Activated B cell treated with CpG ODN at 0.5 μM for 24 hours (primary cell): ENCODE results near the gene SYMPK. TPM values are rescaled to one million over a fixed set of nuclear protein-coding genes. Genes with fewer than 3 reads are reported as not detected.

Experiments used
- ATAC-seq: fragments of 200-7000 bp; cut with Tn5 transposase; one replicate; pipeline ENCODE4 v1.10.0; 2021; ENCODE audit warnings: low read depth, mild to moderate bottlenecking, moderate library complexity
- CTCF ChIA-PET: fragments of 350-600 bp; sonication (Branson Sonifier 250); formaldehyde crosslinking; loops from one replicate; lab custom pipeline; 2021; ENCODE audit warnings: antibody characterized with exemption; lab: Charles Lee
- POLR2A ChIA-PET: fragments of 350-600 bp; sonication (Branson Sonifier 250); formaldehyde crosslinking; loops from one replicate; lab custom pipeline; 2021; ENCODE audit warnings: antibody characterized with exemption; lab: Charles Lee
- DNase-seq: peaks from one replicate; pipeline ENCODE4 v3.0.0; 2022
- H3K27ac Mint-ChIP-seq: one replicate; pipeline ENCODE4 v1.8.0; 2020; ENCODE audit warnings: mixed read lengths
- H3K27me3 Mint-ChIP-seq: one replicate; pipeline ENCODE4 v1.8.0; 2021; ENCODE audit warnings: mixed read lengths
- H3K36me3 Mint-ChIP-seq: one replicate; pipeline ENCODE4 v1.8.0; 2021; ENCODE audit warnings: low read depth, mixed read lengths
- H3K4me1 Mint-ChIP-seq: one replicate; pipeline ENCODE4 v1.8.0; 2021; ENCODE audit warnings: mixed read lengths
- H3K4me3 Mint-ChIP-seq: one replicate; pipeline ENCODE4 v1.8.0; 2020; ENCODE audit warnings: mild to moderate bottlenecking, mixed read lengths
- H3K9me3 Mint-ChIP-seq: one replicate; pipeline ENCODE4 v1.8.0; 2020; ENCODE audit warnings: mixed read lengths
- CTCF ChIP-seq: fragments of 200-600 bp; IDR thresholded peaks from one replicate; pipeline ENCODE4 v1.8.0; 2022; ENCODE audit warnings: antibody characterized with exemption, mild to moderate bottlenecking
- intact Hi-C: fragments of 100-400 bp; cut with micrococcal nuclease; formaldehyde crosslinking; loops from one replicate; pipeline ENCODE4 v1.15.1; 2024
- total RNA-seq: library from RNA; stranded (reverse); gene quantifications from 2 replicates; pipeline ENCODE4 v1.2.3, GENCODE V29; 2022

SYMPK gene
- total RNA-seq, 1 donor from 2014 or later, result 150 TPM

DNA sequence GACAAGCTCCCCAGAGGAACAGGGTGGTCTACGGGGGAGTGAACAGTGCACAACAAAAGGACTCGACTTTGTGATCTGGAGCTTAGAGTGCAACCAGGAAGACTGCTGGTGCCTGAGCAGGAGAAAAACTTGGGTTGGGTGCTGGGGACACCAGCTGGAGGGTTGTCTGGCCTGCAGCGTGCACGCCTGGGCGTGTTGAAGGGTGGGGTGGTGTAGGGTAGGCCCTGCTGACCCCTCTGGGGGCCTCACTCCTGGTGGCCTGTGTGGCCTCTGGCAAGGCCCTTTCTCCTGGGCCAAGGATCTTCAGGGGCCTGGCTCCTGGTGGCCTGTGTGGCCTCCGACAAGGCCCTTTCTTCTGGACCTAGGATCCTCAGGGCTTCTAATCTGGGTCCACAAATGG lies 43.2 kb downstream of the SYMPK start:
- CTCF ChIA-PET, result no interaction called here
- ATAC-seq (no peak), DNase-seq (no peak)
- TF ChIP-seq CTCF, result no peak
- no peaks in the 10 kb centered on the region for H3K9me3 Mint-ChIP-seq
- H3K27ac Mint-ChIP-seq, result no peak overlapping the region
- intact Hi-C loops, result loop anchor here (5.0 kb wide), 2 partner anchors 368 to 448 kb away; no protein-coding TSS in a partner anchor
- peaks cover 51% of the 10 kb centered on the region for H3K36me3 Mint-ChIP-seq
- POLR2A ChIA-PET, result interaction anchor here (0.6 kb wide), 1 partner anchor 646 kb away, joined by 8 read pairs; no protein-coding TSS in a partner anchor
- peaks cover 9% of the 10 kb centered on the region for H3K4me1 Mint-ChIP-seq
- no peaks in the 10 kb centered on the region for H3K27me3 Mint-ChIP-seq
- H3K4me3 Mint-ChIP-seq, result no peak overlapping the region

DNA sequence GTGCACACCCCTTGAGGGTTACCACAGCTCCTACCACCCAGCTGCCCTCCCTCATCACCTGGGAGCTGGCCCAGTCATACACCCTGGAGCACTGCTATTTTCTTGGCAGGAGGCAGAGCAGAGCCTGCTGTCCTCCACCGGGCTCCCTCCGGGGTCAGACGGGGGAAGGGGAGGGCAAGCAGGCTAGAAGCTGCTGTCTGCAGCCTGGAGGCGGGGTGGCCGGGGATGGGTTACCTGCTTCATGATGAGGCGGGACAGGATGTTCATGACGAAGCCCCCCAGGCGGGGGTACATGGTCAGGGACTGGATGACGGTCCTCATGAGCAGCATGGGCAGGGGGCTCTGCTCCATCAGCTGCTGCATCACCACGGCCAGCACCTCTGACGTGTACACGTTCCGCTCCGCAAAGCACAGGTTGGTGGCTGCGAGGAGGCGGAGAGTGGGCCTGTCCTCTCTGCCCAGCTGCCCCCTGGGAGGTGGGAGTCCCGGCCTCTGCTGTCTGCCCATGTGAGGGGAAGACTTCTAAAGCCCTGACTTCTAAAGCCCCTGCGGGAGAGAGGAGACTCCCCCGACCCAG lies 45.1 kb downstream of the SYMPK start:
- intact Hi-C loops, result loop anchor here (1.0 to 5.0 kb wide), 7 partner anchors 44 to 449 kb away; no protein-coding TSS in a partner anchor
- no peak overlapping the region for H3K27ac Mint-ChIP-seq
- ATAC-seq, result no peak
- DNase-seq, result no peak
- no peaks in the 10 kb centered on the region for H3K27me3 Mint-ChIP-seq
- peaks cover 9% of the 10 kb centered on the region for H3K4me1 Mint-ChIP-seq
- no peak for TF ChIP-seq CTCF
- no peaks in the 10 kb centered on the region for H3K9me3 Mint-ChIP-seq
- ChIA-PET CTCF (interaction anchor here (1.2 to 2.2 kb wide), 4 partner anchors 18 to 67 kb away, joined by 3 to 9 read pairs (median 4); no protein-coding TSS in a partner anchor), POLR2A (interaction anchor here (1.9 kb wide), 1 partner anchor 68 kb away, joined by 7 read pairs; the partner anchor contains the start of gene IRF2BP1)
- H3K4me3 Mint-ChIP-seq, result no peak overlapping the region
- H3K36me3 Mint-ChIP-seq, result peaks cover 33% of the 10 kb centered on the region

GRCh38 chr19:45817010-45817724 lies 45.8 kb downstream of the SYMPK start:
- CTCF ChIA-PET, result interaction anchor here (0.6 to 2.2 kb wide), 9 partner anchors 11 to 85 kb away, joined by 3 to 9 read pairs (median 4); partner anchors contain the start of gene MYPOP
- Mint-ChIP-seq H3K4me1 (peaks cover 9% of the 10 kb centered on the region), H3K27ac (peak overlapping the region; percentile 68), H3K36me3 (peaks cover 27% of the 10 kb centered on the region), H3K4me3 (no peak overlapping the region), H3K27me3 (no peaks in the 10 kb centered on the region), H3K9me3 (no peaks in the 10 kb centered on the region)
- POLR2A ChIA-PET, result interaction anchor here (0.5 to 1.9 kb wide), 6 partner anchors 30 to 815 kb away, joined by 3 to 7 read pairs (median 3); partner anchors contain the start of genes IRF2BP1 and MYPOP
- peak; percentile 65 for TF ChIP-seq CTCF
- peak; percentile 100 for ATAC-seq
- DNase-seq, result peak; percentile 94
- intact Hi-C loops, result loop anchor here (1.0 to 5.0 kb wide), 7 partner anchors 45 to 450 kb away; no protein-coding TSS in a partner anchor

DNA sequence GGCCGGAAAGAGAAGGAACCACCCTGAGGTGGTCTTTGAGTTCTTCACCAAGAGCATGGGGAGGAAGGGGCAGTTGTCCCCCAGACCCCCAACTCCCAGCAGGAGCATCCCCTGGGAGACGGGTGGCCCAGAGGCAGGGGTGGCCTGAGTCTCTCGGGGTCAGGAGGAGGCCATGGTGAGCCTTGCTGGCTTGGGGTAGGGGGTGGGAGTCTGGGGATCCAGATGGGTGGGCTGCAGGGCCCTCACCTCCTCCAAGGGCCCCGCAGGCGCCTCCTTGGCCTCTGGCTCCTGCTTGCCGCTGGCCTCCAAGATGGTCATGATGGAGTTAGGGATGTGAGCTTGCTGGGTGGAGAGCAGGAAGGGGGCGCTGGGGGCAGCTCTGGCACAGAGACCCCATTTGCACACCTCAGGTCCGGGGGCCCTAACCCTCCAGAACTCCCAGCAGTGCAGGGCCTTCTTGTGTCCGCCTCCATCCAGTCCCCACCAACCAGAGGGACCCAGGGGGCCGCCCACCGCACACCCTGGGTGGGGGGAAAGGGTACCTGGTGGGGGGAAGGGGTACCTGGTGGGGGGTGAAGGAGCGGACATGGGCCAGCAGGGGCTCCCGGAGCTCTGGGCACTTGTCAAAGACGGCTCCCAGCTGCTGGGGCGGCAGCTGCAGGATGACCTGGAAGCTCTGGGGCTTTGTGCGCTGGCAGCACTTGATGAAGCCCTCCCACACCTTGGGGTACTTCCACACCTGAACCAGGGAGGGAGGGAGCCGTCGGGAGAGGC lies 46.5 kb downstream of the SYMPK start:
- intact Hi-C loops, result loop anchor here (1.0 to 5.0 kb wide), 7 partner anchors 46 to 451 kb away; no protein-coding TSS in a partner anchor
- H3K27ac Mint-ChIP-seq, result no peak overlapping the region
- ATAC-seq (no peak), DNase-seq (no peak)
- no peak overlapping the region for H3K4me3 Mint-ChIP-seq
- H3K9me3 Mint-ChIP-seq, result no peaks in the 10 kb centered on the region
- TF ChIP-seq CTCF, result no peak
- H3K4me1 Mint-ChIP-seq, result peaks cover 9% of the 10 kb centered on the region
- ChIA-PET POLR2A (interaction anchor here (0.6 to 1.0 kb wide), 6 partner anchors 42 to 814 kb away, joined by 3 to 9 read pairs (median 3); partner anchors contain the start of gene MYPOP), CTCF (interaction anchor here (0.6 to 2.2 kb wide), 8 partner anchors 12 to 86 kb away, joined by 3 to 9 read pairs (median 4); partner anchors contain the start of gene MYPOP)
- peaks cover 21% of the 10 kb centered on the region for H3K36me3 Mint-ChIP-seq
- no peaks in the 10 kb centered on the region for H3K27me3 Mint-ChIP-seq
